ENCODE data around the gene GUCY1B1.

Gene GUCY1B1

DNA sequence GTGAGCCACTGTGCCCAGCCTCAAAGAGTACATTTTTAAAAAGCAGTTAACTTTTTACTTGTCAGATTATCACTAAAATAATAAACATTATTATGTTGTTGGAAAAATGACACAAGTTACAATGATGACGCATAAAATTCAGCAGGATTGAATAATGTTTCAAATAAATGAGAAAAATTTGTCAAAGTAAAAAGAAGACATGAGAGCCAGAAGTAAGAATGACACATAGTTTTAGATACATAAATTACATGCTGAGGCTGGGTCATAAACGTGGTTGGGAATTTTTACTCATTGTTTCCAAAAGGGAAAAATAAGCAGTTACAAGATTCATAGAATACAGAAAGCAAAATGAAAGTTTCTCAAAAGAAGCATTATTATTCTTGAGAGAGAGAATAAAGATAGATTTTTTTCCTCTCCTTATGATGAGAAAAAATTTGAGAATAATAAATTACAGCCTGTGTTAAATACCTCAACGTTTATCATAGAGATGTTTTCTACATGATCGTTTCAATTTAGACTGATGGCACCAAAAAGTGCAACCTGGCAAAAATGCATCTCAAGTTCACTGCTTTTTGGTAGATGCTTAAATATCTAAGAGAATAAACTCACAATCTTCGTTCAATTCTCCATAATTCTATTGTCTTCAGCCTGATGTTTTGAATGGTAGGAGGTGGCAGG is 40.4 kb downstream of the GUCY1B1 start:
- DNase-seq (ENCODE audit: low read depth) = no peak

DNA sequence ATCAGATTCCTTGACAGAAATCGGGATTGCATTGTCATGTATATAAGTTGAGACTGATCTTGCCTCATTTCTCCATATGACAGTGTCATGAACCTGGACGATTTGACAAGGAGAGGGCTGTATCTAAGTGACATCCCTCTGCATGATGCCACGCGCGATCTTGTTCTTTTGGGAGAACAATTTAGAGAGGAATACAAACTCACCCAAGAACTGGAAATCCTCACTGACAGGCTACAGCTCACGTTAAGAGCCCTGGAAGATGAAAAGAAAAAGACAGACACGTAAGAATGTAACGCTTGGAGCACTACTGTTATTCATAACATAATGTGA is 40.9 kb downstream of the GUCY1B1 start:
- no peak for DNase-seq (ENCODE audit: low read depth)

DNA sequence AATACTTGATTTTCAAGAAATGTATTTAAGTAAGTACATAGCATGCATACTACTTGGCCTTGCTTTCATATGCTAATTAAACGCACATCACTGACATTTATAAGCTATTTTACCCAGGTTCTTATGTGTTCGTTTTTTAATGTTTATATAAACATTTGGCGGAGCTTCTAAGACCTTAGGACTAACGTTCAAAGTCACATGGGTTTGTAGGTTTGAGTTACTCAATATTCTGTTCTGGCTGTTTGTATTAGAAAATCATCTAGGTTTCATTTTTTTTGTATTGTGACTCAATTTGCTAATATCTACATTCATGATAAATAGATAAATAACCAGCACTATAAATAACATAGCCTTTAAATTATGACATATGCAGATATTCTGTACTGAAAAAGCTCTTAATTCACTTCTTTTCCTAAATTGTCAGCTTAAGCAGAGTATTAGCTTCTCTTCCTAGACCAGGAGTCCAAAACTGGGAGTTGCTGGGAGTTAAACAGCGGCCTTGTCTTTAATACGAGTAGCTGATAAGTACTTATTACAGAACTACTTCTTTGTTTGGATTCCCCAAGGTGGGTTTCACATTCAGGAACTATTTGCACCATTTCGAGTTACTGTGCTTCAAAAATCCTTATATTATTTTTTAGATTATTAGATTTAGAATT is 42.0 kb downstream of the GUCY1B1 start:
- no peak for DNase-seq (ENCODE audit: low read depth)

DNA sequence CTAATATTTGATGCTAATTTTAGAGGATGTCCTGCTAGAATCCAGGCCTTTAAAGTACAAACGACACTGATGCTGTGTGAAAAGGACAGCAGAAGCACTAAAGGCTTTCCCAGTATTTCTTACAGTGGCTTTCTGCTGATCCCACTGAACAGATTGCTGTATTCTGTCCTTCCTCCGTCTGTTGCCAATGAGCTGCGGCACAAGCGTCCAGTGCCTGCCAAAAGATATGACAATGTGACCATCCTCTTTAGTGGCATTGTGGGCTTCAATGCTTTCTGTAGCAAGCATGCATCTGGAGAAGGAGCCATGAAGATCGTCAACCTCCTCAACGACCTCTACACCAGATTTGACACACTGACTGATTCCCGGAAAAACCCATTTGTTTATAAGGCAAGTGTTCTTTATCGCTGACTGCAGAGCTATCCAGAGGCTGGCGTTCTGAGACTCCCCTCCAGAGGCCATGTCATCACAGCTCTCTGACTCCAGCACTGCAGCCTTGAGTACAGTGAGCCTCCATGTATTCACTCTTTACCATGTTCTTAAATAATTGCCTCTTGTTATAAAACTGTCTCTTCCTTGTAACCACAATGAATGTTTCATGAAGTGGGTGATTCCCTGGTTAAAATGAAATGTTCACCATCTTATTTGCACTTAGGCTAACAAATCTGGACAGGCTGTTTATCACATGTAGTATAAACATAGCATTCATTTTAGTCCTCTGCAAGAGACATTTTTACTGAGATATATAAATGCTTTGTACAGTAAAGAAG is 43.6 kb downstream of the GUCY1B1 start:
- DNase-seq (ENCODE audit: low read depth) = no peak

DNA sequence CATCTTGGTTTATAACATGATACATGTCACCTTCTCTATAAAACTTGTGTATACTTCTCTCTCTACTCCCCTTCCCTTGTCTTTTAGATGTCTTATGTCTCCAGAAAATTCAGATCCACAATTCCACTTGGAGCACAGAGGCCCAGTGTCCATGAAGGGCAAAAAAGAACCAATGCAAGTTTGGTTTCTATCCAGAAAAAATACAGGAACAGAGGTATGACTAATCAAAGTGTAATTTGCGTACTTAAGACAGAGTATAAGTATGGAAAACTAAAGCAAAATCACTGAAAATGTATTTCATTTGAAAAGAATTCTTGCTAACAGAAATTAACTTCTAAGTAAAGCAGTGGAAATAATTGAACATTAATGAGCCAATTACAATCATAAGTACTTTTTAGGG is 46.2 kb downstream of the GUCY1B1 start:
- no peak for DNase-seq (ENCODE audit: low read depth)

DNA sequence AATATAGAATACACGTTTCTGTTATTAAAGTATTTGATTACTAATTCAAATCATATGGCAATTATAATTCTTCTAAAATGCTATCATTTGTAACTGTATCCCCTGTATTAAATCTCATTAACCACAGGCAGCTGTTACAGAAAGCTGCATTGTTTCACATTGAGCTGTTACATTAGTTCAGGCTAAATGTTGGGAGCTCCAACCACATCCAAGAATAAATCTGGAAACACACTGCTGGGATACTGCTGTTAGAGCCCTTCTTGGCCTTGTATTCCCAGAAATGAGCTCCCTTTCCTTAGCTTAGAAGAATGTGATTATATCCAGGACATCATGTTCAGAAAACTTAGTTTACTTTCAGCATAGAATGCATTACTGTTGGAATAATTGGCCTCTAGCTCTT is 48.2 kb downstream of the GUCY1B1 start:
- no peak for DNase-seq (ENCODE audit: low read depth)

DNA sequence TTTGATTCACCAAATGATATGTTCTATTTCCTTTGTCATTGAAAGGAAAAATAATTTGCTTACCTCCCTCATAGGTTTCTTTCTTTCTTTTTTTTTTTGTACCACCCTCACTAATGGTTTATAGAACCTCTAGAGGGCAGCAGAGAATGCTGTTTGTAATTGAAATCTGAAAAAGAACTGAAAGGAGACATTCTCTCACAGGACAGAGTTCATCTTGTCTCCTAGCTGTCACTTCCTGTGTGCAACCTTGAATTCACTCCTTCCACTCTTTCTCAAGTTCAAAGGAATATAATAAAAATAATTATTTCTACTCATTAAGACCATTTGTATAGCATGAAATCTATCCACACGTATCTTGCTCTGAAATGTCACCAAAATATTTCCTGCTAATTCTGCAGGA is 51.0 kb downstream of the GUCY1B1 start:
- DNase-seq (ENCODE audit: low read depth) = no peak

DNA sequence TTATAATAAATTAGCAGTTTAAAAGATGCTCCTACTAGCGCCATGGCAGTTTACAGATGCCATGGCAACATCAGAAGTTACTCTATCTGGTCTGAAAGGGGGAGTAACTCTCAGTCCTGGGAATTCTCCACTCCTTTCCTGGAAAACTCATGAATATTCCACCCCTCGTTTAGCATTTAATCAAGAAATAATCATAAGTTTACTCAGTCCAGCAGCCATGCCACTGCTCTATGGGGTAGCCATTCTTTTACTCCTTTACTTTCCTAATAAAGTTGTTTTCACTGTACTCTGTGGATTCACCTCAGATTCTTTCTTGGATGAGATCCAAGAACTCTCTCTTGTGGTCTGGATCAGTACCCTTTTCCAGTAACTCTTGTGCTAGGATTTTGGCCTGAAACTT is 52.3 kb downstream of the GUCY1B1 start:
- DNase-seq (ENCODE audit: low read depth) = no peak

DNA sequence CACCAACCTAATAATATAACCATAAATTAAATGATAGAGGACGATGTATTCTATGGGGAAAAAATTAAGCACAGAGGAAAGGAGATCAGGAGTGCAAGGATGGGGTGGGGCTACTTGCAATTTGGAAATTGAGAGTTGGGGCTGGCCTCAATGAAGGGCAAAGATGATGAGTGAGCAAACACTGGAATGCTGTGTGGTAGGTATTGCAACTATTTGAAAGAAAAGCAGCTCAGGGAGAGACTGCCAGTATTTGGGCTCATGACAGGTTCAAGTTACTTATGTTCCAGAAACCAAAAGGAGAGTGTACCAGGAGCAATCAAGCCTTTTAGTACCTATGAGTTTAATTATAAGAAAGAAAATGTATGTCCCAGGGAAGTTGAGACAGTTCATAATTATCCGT is 59.8 kb downstream of the GUCY1B1 start:
- no peak for DNase-seq (ENCODE audit: low read depth)

DNA sequence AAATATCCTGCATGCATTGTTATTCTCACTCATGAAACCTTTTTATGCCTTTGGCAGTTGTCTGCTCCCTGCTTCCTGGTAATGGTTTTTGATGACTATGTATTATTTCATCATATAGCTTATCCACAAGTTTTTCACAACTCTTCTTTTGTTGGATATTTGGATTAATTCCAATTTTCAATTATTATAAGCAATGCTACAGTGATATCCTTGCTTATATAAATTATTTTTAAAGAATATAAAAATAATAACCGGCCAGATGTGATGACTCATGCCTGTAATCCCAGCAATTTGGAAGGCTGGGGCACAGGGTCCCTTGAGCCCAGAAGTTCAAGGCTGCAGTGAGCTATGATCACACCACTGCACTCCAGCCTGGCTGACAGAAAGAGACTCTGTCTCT is 60.2 kb downstream of the GUCY1B1 start:
- DNase-seq (ENCODE audit: low read depth) = no peak

DNA sequence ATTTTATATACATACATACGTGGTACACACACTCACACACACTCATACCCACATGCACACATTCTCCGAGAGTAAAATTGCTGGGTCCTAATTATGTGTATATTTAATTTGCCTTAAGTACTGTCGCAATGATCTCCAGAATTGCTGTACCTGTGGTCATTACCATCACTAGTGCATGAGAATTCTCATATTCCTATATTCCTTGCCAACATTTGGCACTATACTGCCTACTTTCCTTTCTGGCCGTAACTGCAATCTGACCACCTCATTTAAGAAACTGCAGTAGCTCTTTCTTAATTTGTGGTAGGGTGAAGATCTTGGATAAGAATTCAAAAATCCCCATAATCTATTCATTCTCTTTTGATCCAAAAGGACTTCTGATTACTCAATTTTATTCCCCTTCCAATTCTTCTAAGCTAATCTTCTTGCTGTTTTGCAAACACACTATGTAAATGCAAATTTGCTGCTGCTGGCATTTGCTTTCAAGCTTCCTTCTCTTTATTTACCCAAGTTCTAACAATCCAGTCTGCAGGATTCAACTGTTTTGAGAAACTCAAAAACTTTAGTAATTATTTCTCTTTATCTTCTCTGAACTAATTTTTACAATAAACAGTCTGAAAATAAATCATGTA is 62.2 kb downstream of the GUCY1B1 start:
- DNase-seq (ENCODE audit: low read depth) = no peak

DNA sequence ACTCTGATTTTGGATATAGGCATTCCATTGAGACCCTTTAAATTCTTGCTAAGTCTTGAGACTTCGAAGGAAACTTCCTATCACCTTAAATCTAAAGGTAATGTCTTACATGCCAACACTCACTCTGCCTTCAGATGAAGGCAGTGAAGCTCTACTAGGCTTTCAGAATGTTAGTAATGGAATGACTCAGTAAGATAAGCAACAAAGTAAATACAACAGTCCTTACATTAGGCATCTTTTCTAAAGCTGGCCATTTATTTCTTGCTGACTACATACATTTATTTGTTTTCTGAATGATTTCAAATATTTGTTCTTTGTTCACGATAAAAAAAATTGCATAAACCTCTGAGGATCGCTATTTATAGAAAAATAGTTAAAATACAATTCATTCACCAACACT is 63.8 kb downstream of the GUCY1B1 start:
- no peak for DNase-seq (ENCODE audit: low read depth)

DNA sequence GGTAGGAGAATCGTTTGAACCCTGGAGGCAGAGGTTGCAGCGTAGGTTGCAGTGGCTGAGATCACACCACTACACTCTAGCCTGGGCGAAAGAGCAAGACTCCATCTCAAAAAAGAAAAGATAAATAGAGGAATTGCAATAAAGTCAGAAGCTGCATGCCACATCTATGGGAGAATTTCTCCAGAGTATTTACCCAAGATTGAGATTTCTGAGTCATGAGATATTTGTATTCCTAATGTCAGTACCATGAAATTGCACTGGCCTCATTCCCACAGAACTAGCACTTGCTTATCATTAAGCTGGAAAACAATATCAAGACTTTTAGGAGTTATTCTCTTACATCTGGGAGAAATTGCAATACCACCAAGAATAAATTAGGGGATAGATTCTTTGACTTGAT is 69.8 kb downstream of the GUCY1B1 start:
- no peak for DNase-seq (ENCODE audit: low read depth)

DNA sequence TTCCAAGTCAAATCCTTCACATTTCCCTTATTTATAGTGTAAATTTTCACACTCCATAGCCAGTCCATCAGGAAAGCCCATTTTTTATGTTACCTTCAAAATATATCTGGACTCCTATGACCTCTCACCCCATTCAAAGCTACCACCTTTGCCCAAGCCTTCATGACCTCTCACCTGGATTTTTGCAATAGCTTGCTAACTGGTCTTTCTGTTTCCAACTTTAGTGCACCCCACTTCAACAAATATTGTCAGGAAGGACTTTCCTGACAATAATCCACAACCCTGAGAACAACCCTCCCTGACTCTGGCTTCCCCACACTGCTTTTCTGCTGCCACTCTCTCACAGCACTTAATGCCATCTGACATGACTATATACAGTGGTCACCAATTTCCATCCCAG is 73.8 kb downstream of the GUCY1B1 start:
- no peak for DNase-seq (ENCODE audit: low read depth)

DNA sequence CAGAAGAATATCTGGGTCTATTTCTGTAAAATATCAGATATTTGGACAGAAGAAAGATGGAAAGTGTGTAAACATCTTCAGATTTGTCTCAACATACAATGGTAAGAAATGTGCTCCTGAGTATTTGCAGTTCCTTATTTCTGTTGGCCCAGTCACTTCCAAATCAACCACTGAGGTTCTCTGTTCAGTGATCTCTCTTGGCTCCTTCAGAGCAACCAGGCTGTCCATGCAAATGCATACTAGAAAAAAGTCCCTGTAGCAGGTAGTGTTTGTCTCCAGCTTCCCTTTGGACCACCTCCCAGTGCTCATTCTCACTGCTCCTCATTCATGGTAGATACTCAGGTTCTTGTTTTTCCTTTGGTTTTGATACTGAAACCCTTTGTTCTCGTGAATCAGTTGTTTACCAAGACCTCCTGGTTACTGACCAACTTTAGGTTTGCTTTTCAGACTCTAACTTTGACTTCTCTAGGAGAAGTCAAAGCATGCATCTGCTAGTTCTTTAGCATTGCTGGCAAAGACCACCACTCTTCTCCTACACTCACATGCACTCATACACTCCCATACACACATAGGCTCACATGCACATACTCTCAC is 78.5 kb downstream of the GUCY1B1 start:
- DNase-seq (ENCODE audit: low read depth) = no peak

DNA sequence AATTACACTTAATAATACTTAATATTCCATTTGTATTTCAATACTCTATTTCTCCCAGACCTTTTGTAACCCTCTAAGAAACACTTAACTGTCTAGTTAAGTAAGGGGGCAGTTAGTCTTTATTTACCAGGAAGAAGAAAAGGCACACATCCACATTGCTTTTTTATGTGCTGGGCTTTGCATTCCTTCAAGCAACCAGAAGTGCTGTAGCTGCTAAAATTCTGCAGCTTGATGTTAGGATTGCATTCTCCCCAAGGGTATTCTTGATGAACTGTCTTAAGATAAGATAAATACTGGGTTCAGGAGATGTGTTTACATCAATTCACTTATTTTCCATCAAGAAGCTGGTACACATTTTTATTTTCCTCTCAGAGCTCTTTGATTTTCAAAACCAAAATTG is 83.3 kb downstream of the GUCY1B1 start:
- DNase-seq (ENCODE audit: low read depth) = no peak

DNA sequence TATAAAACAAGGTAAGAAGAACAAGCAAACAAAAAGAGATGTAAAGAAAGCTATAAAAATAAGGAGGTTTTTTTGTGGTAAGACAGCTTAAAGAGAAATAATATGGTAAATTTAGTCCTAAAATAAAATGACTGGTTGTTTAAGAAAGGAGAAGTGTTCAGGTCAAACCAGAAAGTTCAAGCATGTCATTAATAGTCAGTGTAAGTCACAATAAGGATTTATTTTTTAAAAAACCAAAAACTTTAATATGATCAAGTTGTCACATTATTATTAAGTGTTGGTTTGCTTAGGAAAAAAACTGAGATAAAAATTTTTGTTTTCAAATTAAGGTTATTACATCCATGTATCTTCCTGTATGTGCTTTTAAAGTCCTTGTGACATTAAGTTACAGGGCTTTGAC is 88.1 kb downstream of the GUCY1B1 start:
- DNase-seq (ENCODE audit: low read depth) = no peak

DNA sequence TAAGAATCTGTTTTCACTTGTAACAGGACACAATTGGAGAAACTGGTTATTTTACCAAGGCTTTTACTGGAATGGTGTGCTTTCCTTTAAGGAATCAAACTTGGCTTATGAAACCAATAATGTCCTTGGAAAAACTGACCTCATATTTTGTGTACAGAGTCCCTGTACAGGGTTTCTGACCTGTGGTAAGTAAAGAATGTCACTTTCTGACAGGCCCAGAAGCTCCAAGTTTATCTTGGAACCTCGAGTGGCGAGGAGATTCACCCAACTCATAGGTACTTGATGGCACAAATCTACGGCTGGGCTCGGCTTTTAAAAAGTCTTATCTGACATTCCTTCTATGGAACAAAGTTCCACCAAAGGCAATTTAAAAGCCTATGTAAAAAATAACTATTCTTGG is 90.2 kb downstream of the GUCY1B1 start:
- no peak for DNase-seq (ENCODE audit: low read depth)

DNA sequence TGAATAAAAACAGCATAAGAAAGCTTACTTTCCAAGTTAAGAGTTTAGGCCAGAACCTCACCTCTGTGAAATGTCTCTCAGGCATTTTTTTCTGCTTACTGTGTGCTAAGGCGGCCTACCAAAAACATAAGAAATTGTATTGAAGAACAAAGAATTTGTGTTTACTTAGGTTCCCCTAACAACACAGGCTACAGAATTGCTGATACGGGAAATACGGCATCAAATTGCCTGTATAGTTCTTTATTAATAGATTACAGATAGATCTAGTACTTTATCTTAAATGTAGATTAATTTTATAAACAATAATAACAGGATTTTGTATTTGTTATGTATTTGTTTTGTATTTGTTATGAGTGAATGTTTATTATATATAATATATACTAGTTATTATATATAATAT is 94.4 kb downstream of the GUCY1B1 start:
- DNase-seq (ENCODE audit: low read depth) = no peak

DNA sequence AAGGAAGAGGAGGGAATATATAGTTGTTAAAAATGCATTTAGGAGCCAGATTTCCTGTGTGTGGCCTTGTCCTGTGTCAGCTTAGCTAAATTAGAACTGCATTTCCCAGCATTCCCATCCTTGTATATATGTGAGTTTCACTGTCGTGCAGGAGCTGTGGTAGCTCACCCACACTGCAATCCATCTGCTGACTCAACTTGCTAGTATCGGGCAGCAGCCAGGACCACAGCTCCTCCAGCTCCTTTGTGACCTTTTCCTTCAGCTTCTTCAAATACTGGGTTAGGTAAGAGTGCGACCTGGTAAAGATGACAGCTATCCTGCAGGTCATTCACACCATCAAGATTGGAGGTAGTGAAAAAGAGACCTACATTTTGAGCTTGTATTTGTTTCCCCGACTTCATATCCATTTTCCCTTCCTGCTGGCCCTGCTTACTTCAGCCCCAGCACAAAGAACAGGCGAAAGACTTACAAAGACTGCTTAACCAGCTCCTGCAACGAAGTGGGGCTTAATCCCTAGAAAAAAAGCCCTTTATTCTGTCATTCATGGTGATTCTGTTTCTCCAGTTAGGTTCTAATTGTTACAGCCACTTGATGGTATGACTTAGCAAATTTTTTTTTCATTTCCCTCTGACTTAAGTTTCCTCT is 95.9 kb downstream of the GUCY1B1 start:
- DNase-seq (ENCODE audit: low read depth) = no peak

DNA sequence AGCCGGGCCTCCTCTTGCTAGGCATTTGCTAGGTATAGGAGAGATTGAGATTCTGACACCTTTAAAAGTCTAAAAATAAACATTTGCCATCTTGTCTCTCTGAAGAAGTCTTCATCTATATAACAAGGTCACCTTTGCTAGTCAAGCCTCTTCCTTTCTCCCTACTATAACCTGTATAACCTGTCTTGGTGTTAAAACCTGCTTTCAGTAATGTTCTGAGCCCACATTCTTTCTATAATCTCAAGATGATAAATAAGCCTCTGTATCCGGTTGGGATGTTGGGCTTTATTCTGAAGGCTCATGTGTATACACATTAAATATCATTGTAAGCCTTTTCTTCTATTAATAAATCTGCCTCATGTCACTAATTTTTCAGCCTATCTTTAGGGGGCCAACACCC is 97.1 kb downstream of the GUCY1B1 start:
- no peak for DNase-seq (ENCODE audit: low read depth)

Measured in activated T-cell treated with anti-CD3 and anti-CD28 coated beads for 48 hours (primary cell).